Mucosa of stomach (tissue), 1 donor: ENCODE results near the gene GNAS-AS1.
"Not testable (repeated sequence)": the region's sequence is repeated elsewhere in the genome, so short reads cannot be mapped to it uniquely, and the experiment has no call there.

Experiments
- H3K27me3 ChIP-seq: one replicate; pipeline ENCODE4 v1.7.0; 2013; ENCODE audit warnings: mild to moderate bottlenecking, low read length; ENCODE audit not compliant: control insufficient read depth, insufficient read depth
- H3K36me3 ChIP-seq: one replicate; pipeline ENCODE4 v1.7.0; 2013; ENCODE audit warnings: low read length; ENCODE audit not compliant: control insufficient read depth, insufficient read depth
- H3K4me1 ChIP-seq: one replicate; pipeline ENCODE4 v1.7.0; 2013; ENCODE audit warnings: mild to moderate bottlenecking, low read length; ENCODE audit not compliant: control insufficient read depth, insufficient read depth
- H3K4me3 ChIP-seq: one replicate; pipeline ENCODE4 v1.7.0; 2013; ENCODE audit warnings: low read length
- H3K9ac ChIP-seq: one replicate; pipeline ENCODE4 v1.7.0; 2013; ENCODE audit warnings: mild to moderate bottlenecking, low read length, moderate library complexity
- H3K9me3 ChIP-seq: one replicate; pipeline ENCODE4 v1.7.0; 2013; ENCODE audit warnings: mild to moderate bottlenecking, low read length, moderate library complexity; ENCODE audit not compliant: control insufficient read depth
- donor health status: Pancreatic carcinoma.

Gene GNAS-AS1

GRCh38 chr20:58822149-58822548, 28.6 kb downstream of the GNAS-AS1 start:
- Histone ChIP-seq H3K4me1 (no peaks in the 10 kb centered on the region), H3K9me3 (no peaks in the 10 kb centered on the region), H3K4me3 (no peak overlapping the region), H3K36me3 (no peaks in the 10 kb centered on the region), H3K27me3 (no peaks in the 10 kb centered on the region), H3K9ac (no peak overlapping the region)

- not testable (repeated sequence) for H3K4me3 ChIP-seq, H3K4me1 ChIP-seq, H3K36me3 ChIP-seq, H3K27me3 ChIP-seq, H3K9ac ChIP-seq, H3K9me3 ChIP-seq
Measured at GRCh38 chr20:58820515-58820914, 30.2 kb downstream of the GNAS-AS1 start.

GRCh38 chr20:58819921-58820320, 30.8 kb downstream of the GNAS-AS1 start:
- no peaks in the 10 kb centered on the region for H3K4me1 ChIP-seq
- no peaks in the 10 kb centered on the region for H3K9me3 ChIP-seq
- no peaks in the 10 kb centered on the region for H3K27me3 ChIP-seq
- H3K9ac ChIP-seq, result no peak overlapping the region
- no peak overlapping the region for H3K4me3 ChIP-seq
- no peaks in the 10 kb centered on the region for H3K36me3 ChIP-seq

- no peaks in the 10 kb centered on the region for H3K27me3 ChIP-seq
- no peaks in the 10 kb centered on the region for H3K4me1 ChIP-seq
- no peaks in the 10 kb centered on the region for H3K9me3 ChIP-seq
- H3K4me3 ChIP-seq, result no peak overlapping the region
- H3K36me3 ChIP-seq, result no peaks in the 10 kb centered on the region
- H3K9ac ChIP-seq, result no peak overlapping the region
Measured at GRCh38 chr20:58818586-58819285, 32.0 kb downstream of the GNAS-AS1 start.

DNA sequence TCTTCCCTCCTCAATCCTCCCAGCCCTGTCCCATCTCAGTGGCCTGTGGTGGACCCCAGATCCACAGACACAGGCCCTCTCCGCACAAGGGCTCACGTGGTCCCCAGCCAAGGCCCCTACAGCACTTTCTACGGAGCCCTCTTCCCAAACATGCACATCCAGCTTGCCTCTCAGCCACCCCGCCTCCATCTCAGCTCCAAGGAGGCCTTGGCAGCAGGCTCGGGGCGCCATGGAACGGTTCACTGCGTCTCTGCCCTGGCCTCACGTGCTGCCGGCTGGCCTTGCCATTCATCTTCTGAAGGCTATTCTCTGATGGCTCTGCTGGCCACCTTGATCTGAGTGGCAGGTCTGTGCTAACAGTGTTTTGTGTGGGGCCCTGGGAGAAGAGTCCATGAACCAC, 33.0 kb downstream of the GNAS-AS1 start:
- Histone ChIP-seq H3K36me3 (no peaks in the 10 kb centered on the region), H3K27me3 (no peaks in the 10 kb centered on the region), H3K9me3 (no peaks in the 10 kb centered on the region), H3K9ac (no peak overlapping the region), H3K4me3 (no peak overlapping the region), H3K4me1 (no peaks in the 10 kb centered on the region)

DNA sequence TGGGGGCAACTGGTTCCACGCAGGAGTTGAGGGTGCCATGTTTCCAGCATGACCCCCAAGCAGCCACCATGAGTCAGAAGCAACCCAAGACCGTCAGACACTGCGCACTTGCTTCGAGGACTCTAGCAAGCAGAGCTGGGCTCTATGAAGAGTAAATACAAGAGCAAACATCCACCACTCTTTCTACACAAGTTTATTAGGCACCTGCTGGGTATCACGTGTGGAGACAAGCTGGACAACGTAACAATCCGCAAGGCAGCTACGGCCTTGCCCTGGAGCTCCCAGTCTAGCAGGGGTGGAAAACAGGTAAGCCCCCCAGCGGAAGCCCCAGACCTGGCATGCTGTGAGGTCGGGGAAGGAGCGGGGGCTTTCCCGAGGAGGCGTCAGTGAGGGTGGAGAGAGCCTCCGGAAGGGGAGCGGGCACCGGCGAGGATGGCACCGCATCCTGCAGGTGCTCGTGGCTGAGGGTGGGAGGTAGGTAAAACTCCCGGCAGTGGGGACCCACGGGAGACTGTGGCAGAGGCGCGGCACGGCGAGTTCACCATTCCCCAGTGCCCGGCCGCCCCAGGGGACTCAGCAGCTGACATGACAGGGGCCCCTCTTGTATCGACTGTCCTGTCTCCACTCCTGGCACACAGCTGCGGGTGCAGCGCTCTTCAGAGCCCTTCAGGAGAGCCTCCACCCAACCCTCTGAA, 33.6 kb downstream of the GNAS-AS1 start:
- no peaks in the 10 kb centered on the region for H3K27me3 ChIP-seq
- no peaks in the 10 kb centered on the region for H3K9me3 ChIP-seq
- H3K36me3 ChIP-seq, result no peaks in the 10 kb centered on the region
- no peak overlapping the region for H3K4me3 ChIP-seq
- no peak overlapping the region for H3K9ac ChIP-seq
- no peaks in the 10 kb centered on the region for H3K4me1 ChIP-seq

GRCh38 chr20:58816051-58816450, 34.7 kb downstream of the GNAS-AS1 start:
- H3K27me3 ChIP-seq, result no peaks in the 10 kb centered on the region
- no peaks in the 10 kb centered on the region for H3K36me3 ChIP-seq
- H3K9ac ChIP-seq, result no peak overlapping the region
- H3K9me3 ChIP-seq, result no peaks in the 10 kb centered on the region
- H3K4me3 ChIP-seq, result no peak overlapping the region
- no peaks in the 10 kb centered on the region for H3K4me1 ChIP-seq

DNA sequence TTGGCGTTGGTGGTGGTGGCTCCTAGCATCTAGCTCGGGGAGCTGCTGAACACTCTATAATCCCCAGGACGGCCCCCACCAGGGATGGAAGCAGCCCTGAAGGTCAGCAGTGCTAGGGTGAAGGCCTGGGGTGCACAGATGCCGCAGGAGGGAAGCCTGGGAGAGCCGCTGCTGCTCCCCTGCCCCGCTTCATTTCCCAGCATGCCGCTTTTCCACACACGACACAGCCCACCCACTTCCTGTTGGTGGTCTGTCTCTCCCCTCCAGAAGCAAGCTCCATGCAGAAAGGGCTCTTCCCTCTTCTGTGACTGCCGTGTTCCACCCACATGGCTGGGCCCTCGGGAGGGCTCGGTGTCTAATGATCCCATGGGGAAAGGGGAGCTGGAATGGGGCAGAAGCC, 35.3 kb downstream of the GNAS-AS1 start:
- Histone ChIP-seq H3K9ac (no peak overlapping the region), H3K36me3 (no peaks in the 10 kb centered on the region), H3K27me3 (no peaks in the 10 kb centered on the region), H3K4me3 (no peak overlapping the region), H3K4me1 (no peaks in the 10 kb centered on the region), H3K9me3 (no peaks in the 10 kb centered on the region)

- Histone ChIP-seq H3K4me3 (no peak overlapping the region), H3K36me3 (no peaks in the 10 kb centered on the region), H3K9ac (no peak overlapping the region), H3K4me1 (no peaks in the 10 kb centered on the region), H3K27me3 (no peaks in the 10 kb centered on the region), H3K9me3 (no peaks in the 10 kb centered on the region)
Measured at GRCh38 chr20:58813369-58813768, 37.3 kb downstream of the GNAS-AS1 start.

- Histone ChIP-seq H3K27me3 (peaks cover 6% of the 10 kb centered on the region), H3K4me3 (no peak overlapping the region)
Measured at GRCh38 chr20:58811334-58811733, 39.4 kb downstream of the GNAS-AS1 start.

DNA sequence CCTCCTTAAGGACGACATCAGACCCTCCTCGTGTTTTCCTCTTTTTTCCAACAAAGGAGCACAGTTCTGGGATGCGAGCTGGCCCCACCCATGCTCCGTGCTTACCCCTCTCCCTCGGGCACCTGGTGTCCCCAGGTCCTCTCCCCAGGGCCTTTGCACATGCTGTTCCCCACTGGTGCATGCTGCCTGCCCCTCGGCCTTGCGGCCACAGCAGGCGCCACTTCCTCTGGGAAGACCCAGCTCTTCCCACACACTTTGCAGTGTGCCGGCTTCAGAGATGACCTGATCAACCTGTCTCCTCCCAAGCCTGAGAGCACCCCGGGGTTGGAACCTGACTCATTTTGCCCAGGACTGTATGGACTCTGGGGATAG, 39.8 kb downstream of the GNAS-AS1 start:
- Histone ChIP-seq H3K27me3 (peaks cover 6% of the 10 kb centered on the region), H3K9ac (no peak overlapping the region), H3K36me3 (no peaks in the 10 kb centered on the region), H3K4me3 (no peak overlapping the region), H3K9me3 (no peaks in the 10 kb centered on the region), H3K4me1 (no peaks in the 10 kb centered on the region)

More at GRCh38 chr20:58811334-58811733, 39.4 kb downstream of the GNAS-AS1 start:
- no peak overlapping the region for H3K9ac ChIP-seq
- no peaks in the 10 kb centered on the region for H3K4me1 ChIP-seq
- no peaks in the 10 kb centered on the region for H3K36me3 ChIP-seq
- H3K9me3 ChIP-seq, result no peaks in the 10 kb centered on the region

DNA sequence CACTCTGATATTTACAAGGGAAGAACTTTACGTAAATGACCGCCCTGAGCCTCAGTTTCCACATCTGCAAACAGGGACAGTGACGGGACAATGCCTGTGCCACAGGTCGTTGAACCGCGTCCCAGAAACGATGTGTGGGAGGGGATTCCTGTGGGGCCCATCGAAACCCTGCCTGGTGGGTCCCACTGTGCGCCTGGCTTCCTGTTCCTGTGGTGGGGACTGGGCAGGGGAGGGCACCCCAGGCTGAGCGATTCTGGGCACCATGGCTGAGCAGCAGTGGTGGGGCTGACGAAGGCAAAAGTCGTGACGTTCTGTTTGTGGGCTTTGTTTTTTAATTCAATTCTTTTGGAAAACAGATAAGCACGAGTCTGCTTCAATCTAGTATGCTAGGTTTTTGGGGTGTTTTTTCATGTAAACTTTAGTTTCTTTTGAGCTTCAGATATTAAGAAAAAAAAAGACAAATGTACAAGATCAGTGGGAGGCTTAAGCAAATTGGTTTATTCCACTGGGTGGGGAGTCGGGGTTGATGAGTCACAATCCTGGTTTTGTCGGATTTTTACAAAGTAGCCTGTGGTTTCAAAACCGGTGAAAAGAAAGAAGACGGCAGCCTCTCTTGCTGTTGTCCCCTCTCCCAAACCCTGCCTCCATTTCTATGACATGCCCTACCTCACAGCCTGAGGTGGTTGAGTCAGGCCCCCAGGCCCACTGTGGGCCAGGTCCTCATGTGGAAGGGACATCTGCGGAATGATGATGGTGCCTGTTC, 40.4 kb downstream of the GNAS-AS1 start:
- Histone ChIP-seq H3K4me3 (no peak overlapping the region), H3K9me3 (no peaks in the 10 kb centered on the region), H3K9ac (no peak overlapping the region), H3K27me3 (peaks cover 6% of the 10 kb centered on the region), H3K36me3 (no peaks in the 10 kb centered on the region), H3K4me1 (no peaks in the 10 kb centered on the region)
